GM12878 (cell line): ENCODE data around the gene PRKN.

Experiments used
- BCL11A ChIP-seq: IDR thresholded peaks from 2 replicates; pipeline ENCODE4 v1.6.1; 2011; ENCODE audit warnings: low read depth, low read length
- CBX5 ChIP-seq: sonication (generic); IDR thresholded peaks from 2 replicates; pipeline ENCODE4 v1.6.1; 2016; ENCODE audit warnings: low read depth, moderate library complexity, mild to moderate bottlenecking, inconsistent platforms
- EZH2 ChIP-seq: IDR thresholded peaks from 2 replicates; pipeline ENCODE4 v1.6.1; 2012; ENCODE audit warnings: low read depth, mild to moderate bottlenecking, control low read depth, inconsistent platforms, low read length, borderline replicate concordance; ENCODE audit not compliant: control insufficient read depth
- HDAC6 ChIP-seq: fragments of 200-600 bp; sonication (generic); IDR thresholded peaks from one replicate; pipeline ENCODE4 v1.8.0; 2017; ENCODE audit warnings: antibody characterized with exemption; ENCODE audit not compliant: unreplicated experiment
- IRF4 ChIP-seq: IDR thresholded peaks from 2 replicates; pipeline ENCODE4 v1.6.1; 2011; ENCODE audit warnings: low read depth, low read length
- KAT2A ChIP-seq: conservative IDR thresholded peaks from 2 replicates; pipeline ENCODE4 v1.6.1; 2011; ENCODE audit warnings: low read depth, low read length; ENCODE audit not compliant: control insufficient read depth
- KDM1A ChIP-seq: fragments of 200-600 bp; sonication (generic); IDR thresholded peaks from 2 replicates; pipeline ENCODE4 v1.6.1; 2016; ENCODE audit warnings: borderline replicate concordance
- SMARCA5 ChIP-seq: fragments of 450-650 bp; IDR thresholded peaks from 2 replicates; pipeline ENCODE4 v1.6.1; 2017; ENCODE audit warnings: mild to moderate bottlenecking
- SUZ12 ChIP-seq: fragments of 200-600 bp; sonication (generic); IDR thresholded peaks from one replicate; pipeline ENCODE4 v1.6.1; 2018; ENCODE audit warnings: antibody characterized with exemption, mild to moderate bottlenecking; ENCODE audit not compliant: unreplicated experiment
- TF ChIP-seq, protein P1 (sequence below), 3 experiments: IDR thresholded peaks in 2 of 3; conservative IDR thresholded peaks in 1 of 3; 2 replicates each; pipeline ENCODE4 v1.5.1; 2011; ENCODE audit warnings: low read depth in 3 of 3, low read length in 3 of 3, mild to moderate bottlenecking in 3 of 3, control low read depth in 2 of 3, moderate library complexity in 2 of 3, inconsistent platforms in 1 of 3, mixed read lengths in 1 of 3; ENCODE audit not compliant: control insufficient read depth in 2 of 3, insufficient read depth in 1 of 3; ENCODE audit errors: extremely low read depth in 1 of 3
- TF ChIP-seq, protein P2 (sequence below): fragments of 450-650 bp; IDR thresholded peaks from 2 replicates; pipeline ENCODE4 v1.6.1; 2017; ENCODE audit warnings: borderline replicate concordance

DNA sequence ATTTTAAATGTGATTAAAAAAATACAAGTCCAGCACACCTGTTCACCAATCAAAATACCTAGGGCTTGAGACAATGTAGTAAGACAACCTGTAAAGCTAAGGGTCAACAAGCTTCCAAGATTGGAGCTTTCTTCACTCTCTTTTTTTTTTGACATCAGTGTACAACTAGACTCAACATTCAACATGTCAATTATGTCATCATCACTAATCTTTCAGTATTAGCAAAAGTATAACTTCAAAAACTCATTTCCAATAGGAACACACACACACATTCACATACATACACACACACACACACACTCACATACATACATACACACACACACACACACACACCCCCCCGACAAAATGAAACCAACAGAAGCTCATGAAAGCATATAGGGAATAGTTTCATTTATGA is 26.0 kb downstream of the PRKN start:
- TF ChIP-seq KAT2A (no peak), SUZ12 (no peak), HDAC6 (no peak), KDM1A (no peak), SMARCA5 (no peak), IRF4 (no peak), CBX5 (no peak), BCL11A (no peak), EZH2 (no peak)
- TF ChIP-seq, protein P1, sequence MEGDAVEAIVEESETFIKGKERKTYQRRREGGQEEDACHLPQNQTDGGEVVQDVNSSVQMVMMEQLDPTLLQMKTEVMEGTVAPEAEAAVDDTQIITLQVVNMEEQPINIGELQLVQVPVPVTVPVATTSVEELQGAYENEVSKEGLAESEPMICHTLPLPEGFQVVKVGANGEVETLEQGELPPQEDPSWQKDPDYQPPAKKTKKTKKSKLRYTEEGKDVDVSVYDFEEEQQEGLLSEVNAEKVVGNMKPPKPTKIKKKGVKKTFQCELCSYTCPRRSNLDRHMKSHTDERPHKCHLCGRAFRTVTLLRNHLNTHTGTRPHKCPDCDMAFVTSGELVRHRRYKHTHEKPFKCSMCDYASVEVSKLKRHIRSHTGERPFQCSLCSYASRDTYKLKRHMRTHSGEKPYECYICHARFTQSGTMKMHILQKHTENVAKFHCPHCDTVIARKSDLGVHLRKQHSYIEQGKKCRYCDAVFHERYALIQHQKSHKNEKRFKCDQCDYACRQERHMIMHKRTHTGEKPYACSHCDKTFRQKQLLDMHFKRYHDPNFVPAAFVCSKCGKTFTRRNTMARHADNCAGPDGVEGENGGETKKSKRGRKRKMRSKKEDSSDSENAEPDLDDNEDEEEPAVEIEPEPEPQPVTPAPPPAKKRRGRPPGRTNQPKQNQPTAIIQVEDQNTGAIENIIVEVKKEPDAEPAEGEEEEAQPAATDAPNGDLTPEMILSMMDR (IDR thresholded peaks at IDR 0.05 in 2 of 3, conservative IDR thresholded peaks at IDR 0.05 in 1 of 3; ENCODE audit: control insufficient read depth in 2 of 3, extremely low read depth in 1 of 3, insufficient read depth in 1 of 3, low read depth in 3 of 3, low read length in 3 of 3), result no peak
- TF ChIP-seq, protein P2, sequence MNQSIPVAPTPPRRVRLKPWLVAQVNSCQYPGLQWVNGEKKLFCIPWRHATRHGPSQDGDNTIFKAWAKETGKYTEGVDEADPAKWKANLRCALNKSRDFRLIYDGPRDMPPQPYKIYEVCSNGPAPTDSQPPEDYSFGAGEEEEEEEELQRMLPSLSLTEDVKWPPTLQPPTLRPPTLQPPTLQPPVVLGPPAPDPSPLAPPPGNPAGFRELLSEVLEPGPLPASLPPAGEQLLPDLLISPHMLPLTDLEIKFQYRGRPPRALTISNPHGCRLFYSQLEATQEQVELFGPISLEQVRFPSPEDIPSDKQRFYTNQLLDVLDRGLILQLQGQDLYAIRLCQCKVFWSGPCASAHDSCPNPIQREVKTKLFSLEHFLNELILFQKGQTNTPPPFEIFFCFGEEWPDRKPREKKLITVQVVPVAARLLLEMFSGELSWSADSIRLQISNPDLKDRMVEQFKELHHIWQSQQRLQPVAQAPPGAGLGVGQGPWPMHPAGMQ, result no peak
